C4-2B (cell line): ENCODE measurements around the gene ACSM4.

Experiments used
- CTCF ChIP-seq: fragments of 450-650 bp; conservative IDR thresholded peaks from 2 replicates; pipeline ENCODE4 v1.5.1; 2017; ENCODE audit warnings: mild to moderate bottlenecking
- ZFX ChIP-seq: fragments of 450-650 bp; IDR thresholded peaks from 2 replicates; pipeline ENCODE4 v1.6.1; 2017

- TF ChIP-seq CTCF (no peak), ZFX (no peak)
Observed at GRCh38 chr12:7375145-7375543, 71.3 kb downstream of the ACSM4 start.
